Mucosa of descending colon (tissue), 3 donors: ENCODE data around the gene AGAP1. TPM values are rescaled to one million over a fixed set of nuclear protein-coding genes. Genes with fewer than 3 reads are reported as not detected.

ENCODE experiments used
- ATAC-seq: fragments of 200-7000 bp; cut with Tn5 transposase; one replicate; pipeline ENCODE4 v1.9.1; 2020; ENCODE audit warnings: mild to moderate bottlenecking, moderate library complexity
- DNase-seq, 3 donors: peaks; one replicate each; pipeline ENCODE4 v3.0.0-alpha.2; 2020
- H3K36me3 ChIP-seq: fragments of 200-600 bp; one replicate; pipeline ENCODE4 v1.8.0; 2021; ENCODE audit warnings: low read depth, mild to moderate bottlenecking
- H3K4me1 ChIP-seq: fragments of 200-600 bp; one replicate; pipeline ENCODE4 v1.8.0; 2021; ENCODE audit warnings: low read depth, mild to moderate bottlenecking
- H3K4me3 ChIP-seq: fragments of 200-600 bp; one replicate; pipeline ENCODE4 v1.8.0; 2021; ENCODE audit warnings: mild to moderate bottlenecking
- H3K9me3 ChIP-seq: fragments of 200-600 bp; one replicate; pipeline ENCODE4 v1.8.0; 2021; ENCODE audit warnings: mild to moderate bottlenecking
- intact Hi-C, 2 donors: fragments of 100-400 bp; cut with DNase I in 1 of 2; cut with micrococcal nuclease in 1 of 2; formaldehyde crosslinking; loops; one replicate each; pipeline versions ENCODE4 v1.11.0 to v1.11.1; 2022; cut with DNase I, micrococcal nuclease
- total RNA-seq, 3 donors: library from RNA; stranded (reverse); fragmentation: NEBNext Ultra II Directional in 2 of 3; extraction: Animal tissue kit (Norgen Biotek cat#: 25700) in 2 of 3; gene quantifications; one replicate each; pipeline versions ENCODE4 v1.2.1 to v1.2.4, GENCODE V29; 2021 to 2023
- TF ChIP-seq, protein P1 (sequence below): fragments of 200-600 bp; IDR thresholded peaks from one replicate; pipeline ENCODE4 v1.8.0; 2022; ENCODE audit warnings: antibody characterized with exemption, mild to moderate bottlenecking
- donor health status: DM: no; HTN: no; CAD: no; lungs with moderate emphysema.
- donor health status: DM: no; HTN: no; CAD: no.
- donor health status: DM: no; HTN: yes; CAD: no.

AGAP1 gene
- total RNA-seq, 3 donors from 2014 or later = 68.1 to 112 (median 88.9) TPM

DNA sequence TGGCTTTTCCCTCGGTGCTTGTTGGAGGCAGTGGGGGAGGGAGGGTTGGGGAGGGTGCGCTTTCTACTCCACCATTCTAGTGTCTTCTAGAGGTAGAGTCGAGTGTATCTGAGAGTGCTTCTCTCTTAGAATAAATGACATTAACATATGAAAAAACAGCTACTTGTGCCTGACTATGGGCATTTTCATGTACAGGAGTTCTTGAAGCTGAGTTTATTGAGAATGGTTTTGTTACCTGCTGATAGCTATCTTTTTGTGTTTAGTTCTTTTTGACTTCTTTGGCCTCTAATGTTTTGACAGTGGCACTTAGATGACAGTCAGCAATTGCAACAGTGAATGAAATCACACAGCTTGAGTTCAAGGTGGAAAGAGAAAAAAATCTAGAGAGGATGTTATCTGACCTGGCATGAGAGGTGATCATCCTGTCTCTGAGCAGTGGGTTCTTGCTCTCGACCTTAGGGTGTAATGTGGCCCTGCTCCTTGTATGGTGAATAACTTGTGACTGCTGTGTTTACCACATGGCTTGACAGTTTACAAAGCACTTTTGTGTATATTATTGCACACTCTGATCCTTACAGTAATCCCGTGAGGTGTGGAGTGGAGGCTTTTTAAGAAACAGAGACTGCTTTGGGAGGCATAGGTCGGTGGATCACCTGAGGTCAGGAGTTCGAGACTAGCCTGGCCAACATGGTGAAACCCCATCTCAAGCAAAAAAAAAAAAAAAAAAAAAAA is 86.7 kb downstream of the AGAP1 start:
- intact Hi-C loops = no loop called here

DNA sequence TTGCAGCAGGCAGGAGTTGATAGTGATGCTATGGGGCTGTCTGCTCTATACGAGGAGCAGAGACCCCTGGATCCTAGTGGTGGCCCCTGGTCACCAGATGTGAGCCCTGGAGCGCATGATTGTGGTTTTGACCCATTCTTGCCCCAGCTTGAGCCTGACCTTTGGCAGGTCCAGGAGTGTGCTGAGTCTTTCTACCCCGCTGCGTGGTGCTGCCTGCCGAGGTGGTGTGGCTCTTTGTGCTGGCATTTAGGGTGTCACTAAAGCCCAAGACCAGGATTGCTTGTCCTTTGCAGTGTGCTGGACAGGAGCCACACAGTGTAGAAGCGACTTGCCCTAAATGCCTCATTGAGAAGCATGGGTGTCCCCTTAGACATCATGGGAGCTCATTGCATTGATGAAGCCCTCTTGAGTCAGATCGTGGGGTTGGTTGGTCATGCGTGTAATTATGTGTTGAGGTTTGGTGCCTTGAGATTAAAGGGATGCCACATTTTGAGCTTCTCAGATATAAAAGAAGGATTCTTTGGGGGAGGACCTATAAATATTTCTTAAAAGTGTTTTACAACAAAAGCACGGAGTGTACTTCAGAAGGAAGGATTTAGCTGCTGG is 88.3 kb downstream of the AGAP1 start:
- DNase-seq (no peak), ATAC-seq (no peak)
- TF ChIP-seq, protein P1, sequence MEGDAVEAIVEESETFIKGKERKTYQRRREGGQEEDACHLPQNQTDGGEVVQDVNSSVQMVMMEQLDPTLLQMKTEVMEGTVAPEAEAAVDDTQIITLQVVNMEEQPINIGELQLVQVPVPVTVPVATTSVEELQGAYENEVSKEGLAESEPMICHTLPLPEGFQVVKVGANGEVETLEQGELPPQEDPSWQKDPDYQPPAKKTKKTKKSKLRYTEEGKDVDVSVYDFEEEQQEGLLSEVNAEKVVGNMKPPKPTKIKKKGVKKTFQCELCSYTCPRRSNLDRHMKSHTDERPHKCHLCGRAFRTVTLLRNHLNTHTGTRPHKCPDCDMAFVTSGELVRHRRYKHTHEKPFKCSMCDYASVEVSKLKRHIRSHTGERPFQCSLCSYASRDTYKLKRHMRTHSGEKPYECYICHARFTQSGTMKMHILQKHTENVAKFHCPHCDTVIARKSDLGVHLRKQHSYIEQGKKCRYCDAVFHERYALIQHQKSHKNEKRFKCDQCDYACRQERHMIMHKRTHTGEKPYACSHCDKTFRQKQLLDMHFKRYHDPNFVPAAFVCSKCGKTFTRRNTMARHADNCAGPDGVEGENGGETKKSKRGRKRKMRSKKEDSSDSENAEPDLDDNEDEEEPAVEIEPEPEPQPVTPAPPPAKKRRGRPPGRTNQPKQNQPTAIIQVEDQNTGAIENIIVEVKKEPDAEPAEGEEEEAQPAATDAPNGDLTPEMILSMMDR = no peak
- peaks cover 6% of the 10 kb centered on the region for H3K4me1 ChIP-seq
- H3K4me3 ChIP-seq = no peak overlapping the region
- intact Hi-C loops = no loop called here
- H3K9me3 ChIP-seq = no peaks in the 10 kb centered on the region
- no peaks in the 10 kb centered on the region for H3K36me3 ChIP-seq

More for the DNA sequence above, 86.7 kb downstream of the AGAP1 start:
- no peaks in the 10 kb centered on the region for H3K36me3 ChIP-seq
- peaks cover 6% of the 10 kb centered on the region for H3K4me1 ChIP-seq
- H3K9me3 ChIP-seq = no peaks in the 10 kb centered on the region
- no peak for DNase-seq
- H3K4me3 ChIP-seq = no peak overlapping the region
- no peak for ATAC-seq
- TF ChIP-seq, protein P1 = no peak

DNA sequence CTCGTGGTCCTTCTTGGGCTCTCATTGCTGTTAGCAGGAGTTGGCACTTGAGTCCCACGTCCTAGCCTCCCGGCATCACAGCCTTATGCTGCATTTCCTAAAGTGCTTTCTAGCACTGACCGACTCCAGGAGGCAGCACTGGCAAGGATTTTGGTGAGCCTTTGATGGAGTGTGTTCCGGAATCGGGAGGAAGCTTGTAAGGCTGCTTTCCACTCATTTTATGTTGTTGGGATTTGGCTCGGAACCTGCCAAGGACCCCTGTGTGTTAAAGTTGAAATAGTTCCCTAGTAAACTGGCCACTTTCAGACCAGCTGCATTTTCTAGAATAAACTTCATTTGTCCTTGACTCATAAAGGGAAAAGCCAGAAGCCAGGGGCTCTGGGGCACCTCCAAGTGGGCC is 88.9 kb downstream of the AGAP1 start:
- no peak overlapping the region for H3K4me3 ChIP-seq
- no peak for ATAC-seq
- H3K36me3 ChIP-seq = no peaks in the 10 kb centered on the region
- peaks cover 6% of the 10 kb centered on the region for H3K4me1 ChIP-seq
- no peak for DNase-seq
- TF ChIP-seq, protein P1 = no peak
- intact Hi-C loops = no loop called here
- H3K9me3 ChIP-seq = no peaks in the 10 kb centered on the region

DNA sequence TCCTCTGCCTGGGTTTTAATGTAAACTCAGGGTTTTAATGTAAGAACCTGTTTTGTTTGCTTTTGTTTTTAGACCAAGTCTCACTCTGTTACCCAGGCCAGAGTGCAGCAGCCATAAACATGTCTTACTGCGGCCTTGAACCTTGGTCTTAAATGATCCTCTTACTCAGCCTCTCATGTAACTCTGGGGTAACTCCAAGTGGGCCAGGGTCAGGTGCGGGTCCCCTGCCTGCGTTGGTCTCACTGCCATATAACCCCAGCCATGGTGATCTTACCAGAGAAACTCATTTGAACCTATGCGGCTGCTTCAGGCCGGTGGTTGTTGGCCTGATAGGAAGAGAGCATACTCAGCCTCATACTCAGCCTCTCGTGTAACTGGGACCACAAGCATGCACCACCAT is 89.3 kb downstream of the AGAP1 start:
- TF ChIP-seq, protein P1 = no peak
- H3K9me3 ChIP-seq = no peaks in the 10 kb centered on the region
- ATAC-seq (peak; percentile 74), DNase-seq (peak in 1 of 3 donors; percentile 23)
- H3K4me3 ChIP-seq = no peak overlapping the region
- peaks cover 6% of the 10 kb centered on the region for H3K4me1 ChIP-seq
- intact Hi-C loops = no loop called here
- H3K36me3 ChIP-seq = no peaks in the 10 kb centered on the region

DNA sequence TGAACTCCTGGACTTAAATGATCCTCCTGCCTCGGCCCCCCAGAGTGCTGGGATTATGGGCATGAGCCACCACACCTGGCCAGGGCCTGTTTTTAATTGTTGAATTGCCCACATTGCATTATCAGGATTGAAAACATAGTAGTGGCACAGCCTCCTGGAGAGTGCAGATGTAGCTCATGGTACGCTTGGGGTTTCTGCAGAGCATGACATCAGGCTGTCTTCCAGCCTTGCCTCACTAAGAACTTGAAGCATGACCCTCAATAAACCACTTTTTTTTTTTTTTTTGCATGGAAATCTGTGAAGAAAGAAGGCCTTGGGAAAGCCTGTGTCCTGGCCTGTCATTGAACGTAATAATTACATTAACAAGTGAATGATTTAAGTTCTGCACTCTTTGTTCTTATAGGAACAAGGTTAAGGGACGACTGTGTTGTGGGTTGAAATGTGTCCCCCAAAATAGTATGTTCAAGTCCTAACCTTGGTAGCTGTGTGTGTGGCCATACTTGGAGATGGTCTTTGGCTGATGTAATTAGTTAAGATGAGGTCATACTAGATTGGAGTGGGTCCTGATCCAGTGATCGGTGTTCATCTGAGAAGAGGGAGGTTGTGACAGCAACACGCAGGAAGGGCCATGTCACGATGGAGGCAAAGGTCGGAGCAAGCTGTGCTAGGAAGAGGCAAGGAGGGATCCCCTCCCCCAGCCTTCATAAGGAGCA is 90.2 kb downstream of the AGAP1 start:
- peaks cover 15% of the 10 kb centered on the region for H3K4me1 ChIP-seq
- no peak for ATAC-seq
- H3K9me3 ChIP-seq = no peaks in the 10 kb centered on the region
- TF ChIP-seq, protein P1 = no peak
- intact Hi-C loops = no loop called here
- no peak overlapping the region for H3K4me3 ChIP-seq
- no peak for DNase-seq
- H3K36me3 ChIP-seq = no peaks in the 10 kb centered on the region
